Body of pancreas (tissue), 4 donors: ENCODE results near the gene ZNF578. TPM values are rescaled to one million over a fixed set of nuclear protein-coding genes. Genes with fewer than 3 reads are reported as not detected.

Source experiments
- ATAC-seq: fragments of 150-250 bp; one replicate; pipeline ENCODE4 v1.9.1; 2016
- DNase-seq, 4 donors: peaks; one replicate each; pipeline ENCODE4 v3.0.0-alpha.2; 2019
- H3K27ac ChIP-seq, 4 donors: fragments of 200-600 bp; sonication (generic); 1 replicate in 3 of 4; 2 replicates in 1 of 4; pipeline versions ENCODE4 v1.5.1 to v1.6.1; 2016 to 2019; ENCODE audit warnings: mild to moderate bottlenecking in 1 of 4, mixed read lengths in 1 of 4, moderate library complexity in 1 of 4
- H3K27me3 ChIP-seq, 2 donors: fragments of 200-600 bp; sonication (generic); one replicate each; pipeline ENCODE4 v1.6.0; 2016; ENCODE audit warnings: mild to moderate bottlenecking in 1 of 2
- H3K36me3 ChIP-seq, 2 donors: fragments of 200-600 bp; sonication (generic); replicated peaks in 1 of 2; 2 replicates each; pipeline ENCODE4 v1.5.1; 2016; ENCODE audit warnings: low read depth in 2 of 2; ENCODE audit not compliant: insufficient read depth in 1 of 2
- H3K4me1 ChIP-seq: fragments of 200-600 bp; sonication (generic); one replicate; pipeline ENCODE4 v1.6.0; 2016
- H3K4me3 ChIP-seq, 2 donors: fragments of 200-600 bp; sonication (generic); 1 replicate in 1 of 2; 2 replicates in 1 of 2; pipeline ENCODE4 v1.5.1; 2016 to 2019
- H3K9me3 ChIP-seq, 3 donors: fragments of 200-600 bp; sonication (generic); 1 replicate in 2 of 3; 2 replicates in 1 of 3; pipeline ENCODE4 v1.5.1; 2016
- POLR2A ChIP-seq, 3 donors: fragments of 450-650 bp; IDR thresholded peaks; one replicate each; pipeline ENCODE4 v1.6.1; 2016; ENCODE audit warnings: antibody characterized with exemption in 3 of 3, mild to moderate bottlenecking in 2 of 3
- WGBS, 2 donors: methylation state at CpG; one replicate each; pipeline ENCODE4 v1.1.5; 2017; 5-methylcytosine and 5-hydroxymethylcytosine counted together
- intact Hi-C: fragments of 100-400 bp; cut with DNase I; formaldehyde crosslinking; loops from one replicate; pipeline ENCODE4 v1.15.1; 2023
- total RNA-seq, 2 donors: library from RNA; depleted of rRNA; stranded (reverse); fragments of >200 nt; gene quantifications; one replicate each; pipeline ENCODE4 v1.1.0, GENCODE V29; 2016
- TF ChIP-seq, protein P1 (sequence below), 7 experiments: fragments of 450-650 bp in 4 of 7; fragments of 200-600 bp in 3 of 7; sonication (generic) in 3 of 7; IDR thresholded peaks; one replicate each; pipeline ENCODE4 v1.5.1; 2016 to 2019; ENCODE audit warnings: antibody characterized with exemption in 7 of 7

Gene ZNF578
- total RNA-seq, 2 donors from 2014 or later, result 3.4 TPM; not detected in 1

DNA sequence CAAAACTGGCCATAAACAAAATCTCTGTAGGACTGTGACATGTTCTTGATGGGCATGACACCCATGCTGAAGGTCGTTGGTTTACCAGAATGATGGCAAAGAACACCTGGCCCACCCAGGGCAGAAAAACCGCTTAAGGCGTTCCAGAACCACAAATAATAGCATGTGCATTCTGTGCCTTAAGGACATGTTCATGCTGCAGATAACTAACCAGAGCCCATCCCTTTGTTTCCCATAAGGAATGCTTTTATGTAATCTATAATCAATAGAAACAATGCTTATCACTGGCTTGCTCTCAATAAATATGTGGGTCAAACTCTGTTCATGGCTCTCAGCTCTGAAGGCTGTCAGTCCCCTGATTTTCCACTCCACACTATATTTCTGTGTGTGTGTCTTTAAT is 11.2 kb upstream of the ZNF578 start:
- Histone ChIP-seq H3K4me3 (no peak overlapping the region), H3K27me3 (no peaks in the 10 kb centered on the region), H3K36me3 (no peaks in the 10 kb centered on the region), H3K4me1 (no peaks in the 10 kb centered on the region), H3K9me3 (peaks cover 0 to 29% (median 0%) of the 10 kb centered on the region in 3 donors), H3K27ac (no peak overlapping the region)
- intact Hi-C loops, result no loop called here
- DNase-seq (no peak), ATAC-seq (no peak)
- TF ChIP-seq, protein P1, sequence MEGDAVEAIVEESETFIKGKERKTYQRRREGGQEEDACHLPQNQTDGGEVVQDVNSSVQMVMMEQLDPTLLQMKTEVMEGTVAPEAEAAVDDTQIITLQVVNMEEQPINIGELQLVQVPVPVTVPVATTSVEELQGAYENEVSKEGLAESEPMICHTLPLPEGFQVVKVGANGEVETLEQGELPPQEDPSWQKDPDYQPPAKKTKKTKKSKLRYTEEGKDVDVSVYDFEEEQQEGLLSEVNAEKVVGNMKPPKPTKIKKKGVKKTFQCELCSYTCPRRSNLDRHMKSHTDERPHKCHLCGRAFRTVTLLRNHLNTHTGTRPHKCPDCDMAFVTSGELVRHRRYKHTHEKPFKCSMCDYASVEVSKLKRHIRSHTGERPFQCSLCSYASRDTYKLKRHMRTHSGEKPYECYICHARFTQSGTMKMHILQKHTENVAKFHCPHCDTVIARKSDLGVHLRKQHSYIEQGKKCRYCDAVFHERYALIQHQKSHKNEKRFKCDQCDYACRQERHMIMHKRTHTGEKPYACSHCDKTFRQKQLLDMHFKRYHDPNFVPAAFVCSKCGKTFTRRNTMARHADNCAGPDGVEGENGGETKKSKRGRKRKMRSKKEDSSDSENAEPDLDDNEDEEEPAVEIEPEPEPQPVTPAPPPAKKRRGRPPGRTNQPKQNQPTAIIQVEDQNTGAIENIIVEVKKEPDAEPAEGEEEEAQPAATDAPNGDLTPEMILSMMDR (IDR thresholded peaks at IDR 0.05), result no peak
- TF ChIP-seq POLR2A (IDR thresholded peaks at IDR 0.05), result no peak
- WGBS, 2 donors, result 52 to 61% methylated on average over 3 of the region's 3 CpGs

DNA sequence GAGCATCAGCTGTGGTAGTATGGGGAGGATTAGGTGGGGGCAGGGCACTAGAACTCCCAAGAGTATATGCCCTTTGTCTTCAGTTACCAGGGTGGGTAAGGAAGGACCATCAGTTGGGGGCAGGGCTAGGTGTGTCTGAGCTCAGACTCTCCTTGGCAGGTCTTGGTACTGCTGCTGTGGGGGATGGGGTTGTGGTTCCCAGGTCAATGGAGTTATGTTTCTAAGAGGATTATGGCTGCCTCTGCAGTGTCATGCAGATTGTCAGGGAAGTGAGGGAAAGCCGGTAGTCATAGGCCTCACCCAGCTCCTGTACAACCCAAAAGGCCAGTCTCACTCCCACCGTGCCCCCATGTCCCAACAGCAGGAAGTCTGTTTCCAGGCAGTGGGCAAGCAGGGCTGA is 8.8 kb upstream of the ZNF578 start:
- 38% methylated on average over 2 of the region's 2 CpGs; no CpG with 5 or more reads in 1 of the 2 donors for WGBS, 2 donors
- H3K4me3 ChIP-seq, result no peak overlapping the region
- ATAC-seq (no peak), DNase-seq (no peak)
- TF ChIP-seq, protein P1 (IDR thresholded peaks at IDR 0.05), result no peak
- no peak for TF ChIP-seq POLR2A (IDR thresholded peaks at IDR 0.05)
- H3K36me3 ChIP-seq, result no peaks in the 10 kb centered on the region
- no peak overlapping the region for H3K27ac ChIP-seq
- peaks cover 0 to 25% (median 0%) of the 10 kb centered on the region in 3 donors for H3K9me3 ChIP-seq
- no peaks in the 10 kb centered on the region for H3K4me1 ChIP-seq
- intact Hi-C loops, result no loop called here
- H3K27me3 ChIP-seq, result no peaks in the 10 kb centered on the region

DNA sequence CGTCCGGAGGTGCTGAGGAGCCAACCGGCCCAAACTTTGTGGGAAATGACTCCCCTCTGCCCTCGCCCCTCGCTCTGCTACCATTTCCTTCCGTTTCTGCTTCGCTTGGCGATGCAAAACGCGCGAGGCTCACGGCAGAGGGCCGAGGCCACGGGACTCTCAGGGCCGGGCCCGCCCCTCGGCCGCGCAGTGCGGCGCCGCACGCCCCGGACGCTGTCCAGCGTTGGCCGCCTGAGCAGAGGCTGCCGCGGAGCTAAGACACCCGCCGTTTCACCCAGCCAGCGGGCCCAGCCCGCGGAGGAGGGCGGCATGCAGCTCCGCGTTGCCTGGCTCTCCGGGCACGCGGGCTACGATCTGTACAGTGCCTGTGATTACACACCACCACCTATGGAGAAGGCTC is 2.1 kb upstream of the ZNF578 start:
- DNase-seq, result no peak
- no peak for ATAC-seq
- H3K27ac ChIP-seq, result no peak overlapping the region
- H3K27me3 ChIP-seq, result no peaks in the 10 kb centered on the region
- H3K9me3 ChIP-seq, result peaks cover 0 to 57% (median 7%) of the 10 kb centered on the region in 3 donors
- H3K4me1 ChIP-seq, result peaks cover 11% of the 10 kb centered on the region
- TF ChIP-seq, protein P1 (IDR thresholded peaks at IDR 0.05), result no peak
- no peak for TF ChIP-seq POLR2A (IDR thresholded peaks at IDR 0.05)
- H3K36me3 ChIP-seq, result no peaks in the 10 kb centered on the region
- intact Hi-C loops, result no loop called here
- WGBS, 2 donors, result 19 to 38% methylated on average over 5 to 35 of the region's 41 CpGs
- no peak overlapping the region for H3K4me3 ChIP-seq

DNA sequence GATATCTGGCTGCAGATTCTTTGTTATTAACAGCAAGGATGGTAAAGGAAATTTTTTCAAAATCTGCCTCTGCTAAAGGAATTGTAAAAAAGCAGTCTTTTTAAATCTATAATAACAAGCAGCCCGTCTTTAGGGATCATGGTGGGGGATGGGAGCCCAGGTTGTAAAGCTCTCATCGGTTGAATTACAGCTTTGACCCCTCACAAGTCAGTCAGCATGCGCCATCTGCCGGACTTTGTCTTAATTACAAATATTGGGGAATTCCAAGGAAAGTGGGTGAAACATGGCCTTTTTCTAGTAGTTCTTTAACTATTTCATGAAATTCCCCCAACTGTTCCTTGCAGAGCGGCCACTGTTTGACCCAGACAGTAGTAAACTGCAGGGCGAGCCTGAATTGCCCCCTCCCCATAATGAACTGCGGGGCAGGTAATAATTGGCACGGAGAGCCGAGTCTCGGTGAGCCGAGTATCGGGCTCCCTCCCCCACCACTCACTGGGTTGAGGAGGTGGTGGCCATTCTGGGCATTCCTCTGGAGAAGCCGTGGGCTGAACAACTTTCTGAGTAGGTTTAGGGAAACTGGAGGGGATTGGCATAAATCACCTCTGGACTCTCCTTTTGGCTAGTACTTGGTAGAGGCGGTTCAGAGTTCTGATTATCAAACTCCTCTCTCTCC is 11.6 kb downstream of the ZNF578 start:
- H3K4me1 ChIP-seq, result no peaks in the 10 kb centered on the region
- no peak overlapping the region for H3K4me3 ChIP-seq
- H3K27me3 ChIP-seq, result no peaks in the 10 kb centered on the region
- no peaks in the 10 kb centered on the region for H3K36me3 ChIP-seq
- DNase-seq, result no peak
- intact Hi-C loops, result no loop called here
- TF ChIP-seq POLR2A (IDR thresholded peaks at IDR 0.05), result no peak
- TF ChIP-seq, protein P1 (IDR thresholded peaks at IDR 0.05), result no peak
- WGBS, 2 donors, result 81 to 86% methylated on average over 12 to 14 of the region's 14 CpGs
- ATAC-seq, result no peak
- peaks cover 0 to 62% (median 2%) of the 10 kb centered on the region in 3 donors for H3K9me3 ChIP-seq
- no peak overlapping the region for H3K27ac ChIP-seq
